Measurements from ENCODE around the gene CACNA1B.
"Not testable (repeated sequence)": the region's sequence is repeated elsewhere in the genome, so short reads cannot be mapped to it uniquely, and the experiment has no call there.

CACNA1B gene

DNA sequence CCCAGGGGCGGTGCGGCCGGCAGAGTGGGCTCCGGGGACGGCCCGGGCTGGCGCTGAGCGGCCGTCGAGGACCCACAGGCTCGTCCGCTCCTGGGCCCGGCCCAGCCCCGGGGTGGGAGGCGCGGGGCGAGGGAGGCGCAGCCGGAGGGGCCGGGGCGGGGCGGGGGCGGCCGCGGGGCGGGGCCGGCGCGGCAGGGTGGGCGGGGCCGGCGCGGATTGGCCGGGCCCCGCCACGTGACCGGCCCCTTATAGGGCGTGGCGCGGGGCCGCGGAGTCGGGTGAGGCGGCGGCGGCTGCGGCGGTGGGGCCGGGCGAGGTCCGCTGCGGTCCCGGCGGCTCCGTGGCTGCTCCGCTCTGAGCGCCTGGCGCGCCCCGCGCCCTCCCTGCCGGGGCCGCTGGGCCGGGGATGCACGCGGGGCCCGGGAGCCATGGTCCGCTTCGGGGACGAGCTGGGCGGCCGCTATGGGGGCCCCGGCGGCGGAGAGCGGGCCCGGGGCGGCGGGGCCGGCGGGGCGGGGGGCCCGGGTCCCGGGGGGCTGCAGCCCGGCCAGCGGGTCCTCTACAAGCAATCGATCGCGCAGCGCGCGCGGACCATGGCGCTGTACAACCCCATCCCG, at the start of gene CACNA1B:
Gene CACNA1B, plus strand, starts transcription at position 277 of the 617 bp plus-strand sequence. Its CDS starts 152 bp downstream, at position 429.
- peaks cover 59% of the 10 kb centered on the region for H3K27me3 Mint-ChIP-seq (ENCODE audit: low read depth)
- not testable (repeated sequence) for H3K36me3 Mint-ChIP-seq (ENCODE audit: low read depth); H3K4me1 Mint-ChIP-seq; H3K9me3 Mint-ChIP-seq; H3K27ac Mint-ChIP-seq
- peak within 1 kb of the TSS; percentile 67 to 76 (median 72) for H3K4me3 Mint-ChIP-seq

GRCh38 chr9:137827908-137828526, 49.6 kb upstream of the CACNA1B start:
- H3K27ac Mint-ChIP-seq, result no peak overlapping the region
- H3K36me3 Mint-ChIP-seq (ENCODE audit: low read depth), result peaks cover 72% of the 10 kb centered on the region
- H3K9me3 Mint-ChIP-seq, result peaks cover 28% of the 10 kb centered on the region
- no peaks in the 10 kb centered on the region for H3K4me1 Mint-ChIP-seq
- TF ChIP-seq CTCF (IDR thresholded peaks at IDR 0.05; ENCODE audit: unreplicated experiment in 3 of 3), result no peak
- H3K27me3 Mint-ChIP-seq (ENCODE audit: low read depth), result no peaks in the 10 kb centered on the region
- H3K4me3 Mint-ChIP-seq, result no peak overlapping the region

- H3K27me3 Mint-ChIP-seq (ENCODE audit: low read depth), result no peaks in the 10 kb centered on the region
- H3K4me1 Mint-ChIP-seq, result no peaks in the 10 kb centered on the region
- peaks cover 74% of the 10 kb centered on the region for H3K36me3 Mint-ChIP-seq (ENCODE audit: low read depth)
- TF ChIP-seq CTCF (IDR thresholded peaks at IDR 0.05; ENCODE audit: unreplicated experiment in 3 of 3), result no peak
- H3K4me3 Mint-ChIP-seq, result no peak overlapping the region
- H3K27ac Mint-ChIP-seq, result no peak overlapping the region
- H3K9me3 Mint-ChIP-seq, result peaks cover 28% of the 10 kb centered on the region
Observed at GRCh38 chr9:137828527-137829259, 48.9 kb upstream of the CACNA1B start.

GRCh38 chr9:137829260-137829996, 48.2 kb upstream of the CACNA1B start:
- Mint-ChIP-seq H3K27ac (no peak overlapping the region), H3K4me1 (no peaks in the 10 kb centered on the region), H3K4me3 (no peak overlapping the region)

GRCh38 chr9:137832191-137832700, 45.3 kb upstream of the CACNA1B start:
- no peak for TF ChIP-seq CTCF (IDR thresholded peaks at IDR 0.05; ENCODE audit: unreplicated experiment in 3 of 3)
- H3K4me1 Mint-ChIP-seq, result no peaks in the 10 kb centered on the region
- no peaks in the 10 kb centered on the region for H3K9me3 Mint-ChIP-seq
- no peak overlapping the region for H3K4me3 Mint-ChIP-seq
- H3K27ac Mint-ChIP-seq, result no peak overlapping the region
- no peaks in the 10 kb centered on the region for H3K27me3 Mint-ChIP-seq (ENCODE audit: low read depth)
- peaks cover 51% of the 10 kb centered on the region for H3K36me3 Mint-ChIP-seq (ENCODE audit: low read depth)

More at GRCh38 chr9:137829260-137829996, 48.2 kb upstream of the CACNA1B start:
- Mint-ChIP-seq H3K27me3 (ENCODE audit: low read depth) (no peaks in the 10 kb centered on the region), H3K9me3 (peaks cover 21% of the 10 kb centered on the region), H3K36me3 (ENCODE audit: low read depth) (peaks cover 70% of the 10 kb centered on the region)
- TF ChIP-seq CTCF (IDR thresholded peaks at IDR 0.05; ENCODE audit: unreplicated experiment in 3 of 3), result no peak
